NCI-H1417 (cell line): ENCODE results near the gene SLC22A14.
"Not testable (repeated sequence)": the region's sequence is repeated elsewhere in the genome, so short reads cannot be mapped to it uniquely, and the experiment has no call there.

Source experiments
- DNase-seq, 3 experiments: peaks; one replicate each; lab custom pipeline; 2025; lab: John Stamatoyannopoulos, UW

Gene SLC22A14

GRCh38 chr3:38281895-38282686, at the start of gene SLC22A14:
SLC22A14 (plus strand) TSS chr3:38282294; CDS start chr3:38306027, 23,733 bp downstream.
- no peak for DNase-seq

- no peak for DNase-seq
Measured at GRCh38 chr3:38232701-38233100, 49.4 kb upstream of the SLC22A14 start.

GRCh38 chr3:38235466-38235865, 46.6 kb upstream of the SLC22A14 start:
- no peak for DNase-seq

- DNase-seq = no peak
Measured at GRCh38 chr3:38238416-38239008, 43.6 kb upstream of the SLC22A14 start.

GRCh38 chr3:38242812-38243211, 39.3 kb upstream of the SLC22A14 start:
- DNase-seq = not testable (repeated sequence)

GRCh38 chr3:38245930-38246329, 36.2 kb upstream of the SLC22A14 start:
- DNase-seq = no peak

- peak in 1 of 3 experiments; percentile 9 for DNase-seq
Measured at GRCh38 chr3:38247366-38248035, 34.6 kb upstream of the SLC22A14 start.

GRCh38 chr3:38250198-38250597, 31.9 kb upstream of the SLC22A14 start:
- DNase-seq = no peak

GRCh38 chr3:38251197-38251596, 30.9 kb upstream of the SLC22A14 start:
- DNase-seq = no peak

GRCh38 chr3:38253704-38254103, 28.4 kb upstream of the SLC22A14 start:
- no peak for DNase-seq

- no peak for DNase-seq
Measured at GRCh38 chr3:38254872-38255271, 27.2 kb upstream of the SLC22A14 start.

GRCh38 chr3:38255627-38256026, 26.5 kb upstream of the SLC22A14 start:
- DNase-seq = no peak

- DNase-seq = no peak
Measured at GRCh38 chr3:38257583-38257982, 24.5 kb upstream of the SLC22A14 start.

GRCh38 chr3:38260474-38260873, 21.6 kb upstream of the SLC22A14 start:
- no peak for DNase-seq

GRCh38 chr3:38264353-38264771, 17.7 kb upstream of the SLC22A14 start:
- no peak for DNase-seq

- DNase-seq = no peak
Measured at GRCh38 chr3:38264779-38265178, 17.3 kb upstream of the SLC22A14 start.

GRCh38 chr3:38265604-38266307, 16.3 kb upstream of the SLC22A14 start, which contains the start of gene SLC22A13:
SLC22A13 (plus strand) TSS chr3:38265812; CDS start chr3:38265861, 49 bp downstream.
- DNase-seq = no peak

GRCh38 chr3:38266810-38267209, 15.3 kb upstream of the SLC22A14 start:
- DNase-seq = no peak

- DNase-seq = no peak
Measured at GRCh38 chr3:38267662-38268061, 14.4 kb upstream of the SLC22A14 start.

- no peak for DNase-seq
Measured at GRCh38 chr3:38268087-38268486, 14.0 kb upstream of the SLC22A14 start.

- DNase-seq = no peak
Measured at GRCh38 chr3:38268522-38268921, 13.6 kb upstream of the SLC22A14 start.

GRCh38 chr3:38270606-38271005, 11.5 kb upstream of the SLC22A14 start:
- DNase-seq = no peak
